A673 (cell line): ENCODE measurements around the gene HSPA2. TPM values are rescaled to one million over a fixed set of nuclear protein-coding genes. Genes with fewer than 3 reads are reported as not detected.

Experiments used
- BruUV-seq: library from RNA; stranded (reverse); fragments of 400-500 nt; replicated peaks from 2 replicates; lab custom pipeline; 2021; lab: Mats Ljungman, UMichigan
- CTCF ChIA-PET: fragments of 300-600 bp; sonication (Branson Sonifier 250); formaldehyde crosslinking; loops from one replicate; lab custom pipeline; 2022; ENCODE audit warnings: antibody characterized with exemption; lab: Charles Lee
- POLR2A ChIA-PET: fragments of 300-600 bp; sonication (Branson Sonifier 250); formaldehyde crosslinking; loops from one replicate; lab custom pipeline; 2022; ENCODE audit warnings: antibody characterized with exemption; ENCODE audit not compliant: low non-redundant PET; lab: Charles Lee
- DNase-seq: peaks from one replicate; pipeline ENCODE4 v3.0.0-alpha.2; 2015; ENCODE audit warnings: low spot score
- H3K27ac ChIP-seq: fragments of 200-600 bp; sonication (generic); 2 replicates; pipeline ENCODE4 v1.5.1; 2016; ENCODE audit warnings: mixed run types, low read depth, mild to moderate bottlenecking, mixed read lengths, antibody characterized with exemption, low read length; ENCODE audit not compliant: poor library complexity, severe bottlenecking
- H3K27me3 ChIP-seq: fragments of 200-600 bp; sonication (generic); replicated peaks from 2 replicates; pipeline ENCODE4 v1.6.1; 2017; ENCODE audit warnings: mixed run types, low read depth, mild to moderate bottlenecking, mixed read lengths, antibody characterized with exemption, low read length; ENCODE audit not compliant: insufficient read depth, poor library complexity
- H3K36me3 ChIP-seq: fragments of 200-600 bp; sonication (generic); 2 replicates; pipeline ENCODE4 v1.6.1; 2016; ENCODE audit warnings: mixed run types, mild to moderate bottlenecking, mixed read lengths, antibody characterized with exemption, low read length; ENCODE audit not compliant: insufficient read depth, poor library complexity, severe bottlenecking
- H3K4me1 ChIP-seq: fragments of 200-600 bp; sonication (generic); 2 replicates; pipeline ENCODE4 v1.6.1; 2017; ENCODE audit warnings: mixed run types, mild to moderate bottlenecking, mixed read lengths, antibody characterized with exemption, low read length; ENCODE audit not compliant: insufficient read depth, poor library complexity, severe bottlenecking
- H3K4me3 ChIP-seq: fragments of 200-600 bp; sonication (generic); 2 replicates; pipeline ENCODE4 v1.5.1; 2016; ENCODE audit warnings: low read depth, mixed run types, mild to moderate bottlenecking, mixed read lengths, low read length; ENCODE audit not compliant: poor library complexity, severe bottlenecking
- H3K9me3 ChIP-seq: fragments of 200-600 bp; sonication (generic); 2 replicates; pipeline ENCODE4 v1.6.1; 2016; ENCODE audit warnings: mixed run types, low read depth, mild to moderate bottlenecking, mixed read lengths, antibody characterized with exemption, low read length; ENCODE audit not compliant: poor library complexity, severe bottlenecking
- CTCF ChIP-seq: fragments of 300-800, 200-600 bp; sonication (generic); conservative IDR thresholded peaks from 2 replicates; pipeline ENCODE4 v1.5.1; 2017; ENCODE audit warnings: low read depth, mild to moderate bottlenecking, antibody characterized with exemption, low read length, moderate library complexity, mixed read lengths
- EZH2 ChIP-seq: fragments of 200-600 bp; sonication (generic); IDR thresholded peaks from 2 replicates; pipeline ENCODE4 v1.6.1; 2017; ENCODE audit warnings: borderline replicate concordance, low read depth, mild to moderate bottlenecking, mixed read lengths, antibody characterized with exemption, low read length; ENCODE audit not compliant: poor library complexity, severe bottlenecking
- intact Hi-C: fragments of 100-400 bp; cut with micrococcal nuclease; formaldehyde crosslinking; loops from one replicate; pipeline ENCODE4 v1.10.0; 2022; ENCODE audit not compliant: unreplicated experiment
- total RNA-seq: library from RNA; stranded (reverse); gene quantifications from 2 replicates; pipeline ENCODE4 v1.2.3, GENCODE V29; 2021

Gene HSPA2
- total RNA-seq, 1 experiment from 2014 or later: 14.3 TPM

- H3K9me3 ChIP-seq: no peaks in the 10 kb centered on the region
- no peaks in the 10 kb centered on the region for H3K36me3 ChIP-seq
- H3K4me1 ChIP-seq: peaks cover 9% of the 10 kb centered on the region
- no TSS peak for BruUV-seq
- H3K27ac ChIP-seq: no peak overlapping the region
- intact Hi-C loops: no loop called here
- ChIA-PET CTCF (no interaction called here), POLR2A (no interaction called here)
- no peaks in the 10 kb centered on the region for H3K27me3 ChIP-seq
- no peak overlapping the region for H3K4me3 ChIP-seq
- no peak for TF ChIP-seq CTCF
- no peak for TF ChIP-seq EZH2
- no peak for DNase-seq
These were observed 36.7 kb downstream of the HSPA2 start for GRCh38 chr14:64577211-64577610.

GRCh38 chr14:64580467-64580866, 39.9 kb downstream of the HSPA2 start:
- DNase-seq: no peak
- no peak overlapping the region for H3K4me3 ChIP-seq
- H3K27ac ChIP-seq: no peak overlapping the region
- H3K4me1 ChIP-seq: no peaks in the 10 kb centered on the region
- ChIA-PET CTCF (no interaction called here), POLR2A (no interaction called here)
- H3K36me3 ChIP-seq: no peaks in the 10 kb centered on the region
- no peaks in the 10 kb centered on the region for H3K9me3 ChIP-seq
- no peaks in the 10 kb centered on the region for H3K27me3 ChIP-seq
- no TSS peak for BruUV-seq
- intact Hi-C loops: no loop called here
- TF ChIP-seq EZH2 (no peak), CTCF (no peak)

GRCh38 chr14:64581363-64581762, 40.8 kb downstream of the HSPA2 start:
- ChIA-PET POLR2A (no interaction called here), CTCF (interaction anchor here (0.6 kb wide), 1 partner anchor 30 kb away, joined by 4 read pairs; no protein-coding TSS in a partner anchor)
- intact Hi-C loops: no loop called here
- H3K9me3 ChIP-seq: no peaks in the 10 kb centered on the region
- no peaks in the 10 kb centered on the region for H3K36me3 ChIP-seq
- BruUV-seq: no TSS peak
- H3K27me3 ChIP-seq: no peaks in the 10 kb centered on the region
- no peak for DNase-seq
- H3K27ac ChIP-seq: no peak overlapping the region
- no peak overlapping the region for H3K4me3 ChIP-seq
- TF ChIP-seq CTCF (no peak), EZH2 (no peak)
- H3K4me1 ChIP-seq: no peaks in the 10 kb centered on the region
